GM10248 (cell line): Measurements from ENCODE around the gene GRB10.

Experiments
- CTCF ChIA-PET: fragments of 300-600 bp; sonication (Branson Sonifier 250); formaldehyde crosslinking; extraction: SDS; loops from one replicate; lab custom pipeline; 2021; ENCODE audit warnings: antibody characterized with exemption; lab: Yijun Ruan, JAX
- POLR2A ChIA-PET: fragments of 350-650 bp; sonication (Branson Sonifier 250); formaldehyde crosslinking; extraction: SDS; loops from one replicate; lab custom pipeline; 2020; ENCODE audit warnings: antibody characterized with exemption; lab: Yijun Ruan, JAX
- DNase-seq: peaks from one replicate; pipeline ENCODE4 v3.0.0; 2012; ENCODE audit errors: extremely low spot score
- TF ChIP-seq, protein P1 (sequence below): IDR thresholded peaks from 2 replicates; pipeline ENCODE4 v1.5.1; 2012; ENCODE audit warnings: mild to moderate bottlenecking, low read depth; ENCODE audit errors: extremely low read depth, missing control alignments, control extremely low read depth

GRB10 gene

DNA sequence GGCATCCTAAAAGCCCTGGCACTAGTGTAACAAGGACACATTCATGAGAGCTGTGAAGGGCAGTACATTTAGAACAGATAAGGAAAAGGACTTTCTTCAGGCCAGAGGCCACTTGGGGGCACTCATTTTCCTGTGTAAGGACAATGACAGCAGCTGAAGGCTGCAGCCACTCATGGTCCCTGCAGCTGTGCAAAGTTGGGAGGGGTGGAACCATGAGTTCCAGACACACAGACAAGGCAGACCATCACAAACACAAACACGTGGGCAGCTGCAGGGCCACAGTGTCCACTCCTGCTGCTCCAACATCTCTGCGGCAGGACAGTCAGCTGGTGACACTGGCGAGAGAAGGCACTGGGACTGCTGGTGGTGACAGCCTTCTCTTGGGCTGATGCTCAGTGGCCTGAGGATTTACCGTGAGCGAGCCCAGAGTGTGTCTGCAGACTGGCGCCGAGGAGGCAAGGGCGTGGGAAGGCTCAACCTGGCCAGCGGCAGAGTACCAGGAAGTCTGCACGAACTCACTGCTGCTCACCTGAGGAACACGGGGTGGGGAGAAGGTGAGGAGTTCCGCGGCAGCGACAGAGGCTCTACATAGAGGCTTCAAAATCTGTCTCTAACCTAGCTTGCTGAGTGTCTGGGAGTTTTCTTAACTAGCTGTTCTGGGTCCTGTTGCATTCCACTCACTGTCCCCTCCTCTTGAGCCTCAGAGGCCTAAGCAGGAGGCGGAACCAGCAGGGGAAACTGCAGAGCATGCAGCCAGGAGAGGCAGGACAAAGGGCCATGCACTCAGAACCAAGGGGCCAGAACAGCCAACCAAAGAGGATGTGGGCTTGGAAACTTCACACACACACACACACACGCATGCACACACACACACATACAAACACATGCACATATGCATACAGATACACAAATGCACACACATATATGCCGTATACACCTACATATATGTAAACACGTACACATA is 141.0 kb downstream of the GRB10 start:
- TF ChIP-seq, protein P1, sequence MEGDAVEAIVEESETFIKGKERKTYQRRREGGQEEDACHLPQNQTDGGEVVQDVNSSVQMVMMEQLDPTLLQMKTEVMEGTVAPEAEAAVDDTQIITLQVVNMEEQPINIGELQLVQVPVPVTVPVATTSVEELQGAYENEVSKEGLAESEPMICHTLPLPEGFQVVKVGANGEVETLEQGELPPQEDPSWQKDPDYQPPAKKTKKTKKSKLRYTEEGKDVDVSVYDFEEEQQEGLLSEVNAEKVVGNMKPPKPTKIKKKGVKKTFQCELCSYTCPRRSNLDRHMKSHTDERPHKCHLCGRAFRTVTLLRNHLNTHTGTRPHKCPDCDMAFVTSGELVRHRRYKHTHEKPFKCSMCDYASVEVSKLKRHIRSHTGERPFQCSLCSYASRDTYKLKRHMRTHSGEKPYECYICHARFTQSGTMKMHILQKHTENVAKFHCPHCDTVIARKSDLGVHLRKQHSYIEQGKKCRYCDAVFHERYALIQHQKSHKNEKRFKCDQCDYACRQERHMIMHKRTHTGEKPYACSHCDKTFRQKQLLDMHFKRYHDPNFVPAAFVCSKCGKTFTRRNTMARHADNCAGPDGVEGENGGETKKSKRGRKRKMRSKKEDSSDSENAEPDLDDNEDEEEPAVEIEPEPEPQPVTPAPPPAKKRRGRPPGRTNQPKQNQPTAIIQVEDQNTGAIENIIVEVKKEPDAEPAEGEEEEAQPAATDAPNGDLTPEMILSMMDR: no peak
- ChIA-PET POLR2A (no interaction called here), CTCF (interaction anchor here (1.0 to 2.3 kb wide), 3 partner anchors 8 to 134 kb away, joined by 4 to 8 read pairs (median 4); no protein-coding TSS in a partner anchor)
- no peak for DNase-seq

DNA sequence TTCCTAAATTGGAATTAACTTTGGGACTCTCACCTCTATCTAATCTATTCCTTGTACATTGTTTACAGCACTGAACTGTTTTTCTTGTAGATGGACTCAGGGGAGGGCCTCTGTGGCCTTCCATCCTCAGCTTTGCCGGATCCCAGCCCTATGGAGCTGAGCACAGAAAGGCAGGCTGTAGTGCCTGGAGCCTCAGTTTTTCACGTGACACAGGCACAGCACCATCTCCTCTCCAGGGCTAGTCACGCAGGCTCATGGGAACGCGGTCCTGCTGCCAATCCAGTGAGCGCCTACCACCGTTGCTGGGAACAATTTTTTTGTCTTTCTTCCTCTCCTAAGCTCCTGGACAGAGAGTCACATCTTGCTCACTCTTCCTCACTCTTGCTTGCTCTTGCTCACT is 141.9 kb downstream of the GRB10 start:
- DNase-seq: no peak
- CTCF ChIA-PET: interaction anchor here (1.0 to 2.3 kb wide), 4 partner anchors 7 to 520 kb away, joined by 3 to 8 read pairs (median 4); no protein-coding TSS in a partner anchor
- TF ChIP-seq, protein P1: no peak
- POLR2A ChIA-PET: no interaction called here

DNA sequence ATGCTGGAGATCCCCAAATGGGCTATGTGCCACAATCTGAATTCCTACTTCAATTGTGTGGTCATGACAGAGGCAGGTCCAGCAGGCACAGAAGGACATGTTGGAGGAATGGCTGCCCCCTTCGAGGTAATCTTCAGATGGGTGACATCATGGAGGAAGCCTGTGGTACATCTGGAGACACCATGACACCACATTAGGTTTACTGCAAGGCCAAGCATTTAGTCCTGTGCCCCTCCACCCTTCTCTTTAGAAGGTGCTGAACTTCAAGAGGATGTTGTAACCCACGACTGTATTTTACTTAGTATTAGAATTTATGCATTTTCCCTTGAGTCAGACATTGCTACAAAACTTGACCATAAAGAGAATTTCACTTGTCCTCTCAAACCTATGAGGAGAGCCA is 142.4 kb downstream of the GRB10 start:
- ChIA-PET POLR2A (no interaction called here), CTCF (interaction anchor here (1.1 to 2.3 kb wide), 3 partner anchors 9 to 521 kb away, joined by 3 to 8 read pairs (median 4); no protein-coding TSS in a partner anchor)
- TF ChIP-seq, protein P1: no peak
- DNase-seq: no peak

DNA sequence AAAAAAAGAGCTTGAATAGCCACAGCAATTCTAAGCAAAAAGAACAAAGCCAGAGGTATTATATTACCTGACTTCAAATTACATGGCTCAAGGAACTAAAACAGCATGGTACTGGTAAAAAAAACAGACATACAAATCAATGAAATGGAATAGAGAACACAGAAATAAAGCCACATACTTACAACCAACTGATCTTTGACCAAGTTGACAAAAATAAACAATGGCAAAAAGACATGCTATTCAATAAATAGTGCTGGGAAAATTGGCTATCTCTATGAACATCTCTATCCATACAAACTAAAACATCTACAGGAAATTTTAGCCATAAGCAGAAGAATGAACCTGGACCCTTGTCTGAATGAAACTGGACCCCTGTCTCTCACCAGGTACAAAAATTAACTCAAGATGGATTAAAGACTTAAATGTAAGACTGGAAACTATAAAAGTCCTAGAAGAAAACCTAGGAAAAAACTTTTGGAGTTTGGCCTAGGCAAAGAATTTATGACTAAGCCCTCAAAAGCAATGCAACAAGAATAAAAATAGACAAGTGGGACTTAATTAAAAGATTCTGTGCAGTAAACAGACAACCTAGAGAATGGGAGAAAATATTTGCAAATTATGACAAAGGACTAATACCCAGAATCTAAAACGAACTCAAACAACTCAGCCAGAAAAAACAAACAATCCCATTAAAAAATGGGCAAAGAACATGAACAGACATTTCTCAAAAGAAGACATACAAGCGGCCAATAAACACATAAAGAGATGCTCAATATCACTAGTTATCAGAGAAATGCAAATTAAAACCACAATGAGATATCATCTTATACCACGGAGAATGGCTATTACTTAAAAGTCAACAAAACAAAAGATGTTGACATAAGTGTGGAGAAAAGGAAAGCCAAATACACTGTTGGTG is 144.7 kb downstream of the GRB10 start:
- ChIA-PET POLR2A (no interaction called here), CTCF (no interaction called here)
- TF ChIP-seq, protein P1: no peak
- no peak for DNase-seq

DNA sequence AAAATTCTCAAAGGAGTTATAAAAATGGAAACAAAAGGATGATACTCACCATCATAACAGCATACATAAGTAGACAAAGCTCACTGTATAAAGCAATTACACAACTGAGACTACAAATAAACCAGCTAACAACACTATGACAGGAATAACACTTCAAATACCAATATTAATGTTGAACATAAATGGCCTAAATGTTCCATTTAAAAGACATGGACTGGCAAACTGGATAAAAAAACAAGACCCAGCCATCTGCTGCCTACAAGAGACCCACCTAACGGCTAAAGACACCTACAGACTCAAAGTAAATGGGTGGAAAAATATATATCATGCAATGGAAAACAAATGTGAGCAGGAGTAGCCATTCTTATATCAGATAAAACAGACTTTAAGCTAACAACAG is 148.3 kb downstream of the GRB10 start:
- no peak for DNase-seq
- ChIA-PET CTCF (interaction anchor here (1.1 to 4.4 kb wide), 11 partner anchors 9 to 541 kb away, joined by 3 to 23 read pairs (median 6); partner anchors contain the start of gene ZPBP), POLR2A (no interaction called here)
- TF ChIP-seq, protein P1: no peak

DNA sequence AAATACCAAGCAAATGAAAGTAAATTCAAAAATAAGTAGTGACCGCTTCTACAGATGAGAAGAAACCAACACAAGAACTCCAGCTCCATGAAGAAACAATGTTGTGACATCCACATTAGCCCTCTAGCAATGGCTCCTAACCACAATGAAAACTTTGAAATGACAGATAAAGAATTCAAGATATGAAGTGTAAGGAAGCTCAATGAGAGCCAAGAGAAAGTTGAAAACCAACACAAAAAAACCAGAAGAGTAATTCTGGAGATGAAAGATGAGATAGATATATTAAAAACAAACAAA is 149.3 kb downstream of the GRB10 start:
- POLR2A ChIA-PET: no interaction called here
- TF ChIP-seq, protein P1: no peak
- no peak for DNase-seq
- CTCF ChIA-PET: interaction anchor here (0.6 to 4.4 kb wide), 29 partner anchors 8 to 542 kb away, joined by 3 to 23 read pairs (median 3); partner anchors contain the start of gene ZPBP
